Endothelial cell of umbilical vein (primary cell): ENCODE data around the gene ATP6V1D.

Experiments
- EZH2 ChIP-seq: IDR thresholded peaks from 2 replicates; pipeline ENCODE4 v1.6.1; 2012; ENCODE audit warnings: borderline replicate concordance, low read depth, mild to moderate bottlenecking, moderate library complexity, low read length, inconsistent platforms; ENCODE audit not compliant: severe bottlenecking
- FOS ChIP-seq: IDR thresholded peaks from 2 replicates; pipeline ENCODE4 v1.6.1; 2011; ENCODE audit warnings: mild to moderate bottlenecking, low read length, moderate library complexity, borderline replicate concordance; ENCODE audit not compliant: insufficient read depth
- GATA2 ChIP-seq: IDR thresholded peaks from 2 replicates; pipeline ENCODE4 v1.7.0; 2011; ENCODE audit warnings: low read depth, mild to moderate bottlenecking, moderate library complexity, mixed read lengths, low read length; ENCODE audit not compliant: insufficient read length, insufficient read depth
- MYC ChIP-seq: IDR thresholded peaks from one replicate; pipeline ENCODE4 v1.6.1; 2011; ENCODE audit warnings: mild to moderate bottlenecking, low read depth, low read length
- POLR2A ChIP-seq: IDR thresholded peaks from 2 replicates; pipeline ENCODE4 v1.6.1; 2012; ENCODE audit warnings: low read depth, mild to moderate bottlenecking, control low read depth, low read length
- POLR2AphosphoS5 ChIP-seq: IDR thresholded peaks from 2 replicates; pipeline ENCODE4 v1.6.1; 2012; ENCODE audit warnings: low read depth, mild to moderate bottlenecking, control low read depth, low read length, moderate library complexity; ENCODE audit not compliant: insufficient read depth
- TF ChIP-seq, protein P1 (sequence below), 2 donors: IDR thresholded peaks; 1 replicate in 1 of 2; 2 replicates in 1 of 2; pipeline ENCODE4 v1.5.1; 2011; ENCODE audit warnings: low read length in 2 of 2, mild to moderate bottlenecking in 2 of 2, moderate library complexity in 2 of 2, control low read depth in 1 of 2, inconsistent platforms in 1 of 2, low read depth in 1 of 2; ENCODE audit not compliant: insufficient read depth in 1 of 2; ENCODE audit errors: extremely low read depth in 1 of 2

DNA sequence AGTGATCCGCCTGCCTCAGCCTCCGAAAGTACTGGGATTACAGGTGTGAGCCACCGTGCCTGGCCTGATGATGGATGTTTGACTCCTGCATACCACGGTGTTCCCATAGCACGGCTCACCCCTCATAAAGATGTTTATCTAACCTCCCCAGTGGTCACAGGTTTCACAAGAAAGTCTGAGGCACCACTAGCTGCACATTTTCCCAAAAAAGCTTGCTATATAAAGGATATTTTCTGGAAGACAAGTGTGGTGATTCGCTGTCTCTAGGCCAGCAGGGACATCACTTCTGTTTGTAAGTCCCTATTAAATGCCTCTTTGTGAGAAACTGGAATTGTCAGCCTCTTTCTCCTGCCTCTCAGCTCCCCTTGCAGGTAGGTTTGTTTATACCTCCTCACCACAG, 34.1 kb upstream of the ATP6V1D start:
- TF ChIP-seq, protein P1, sequence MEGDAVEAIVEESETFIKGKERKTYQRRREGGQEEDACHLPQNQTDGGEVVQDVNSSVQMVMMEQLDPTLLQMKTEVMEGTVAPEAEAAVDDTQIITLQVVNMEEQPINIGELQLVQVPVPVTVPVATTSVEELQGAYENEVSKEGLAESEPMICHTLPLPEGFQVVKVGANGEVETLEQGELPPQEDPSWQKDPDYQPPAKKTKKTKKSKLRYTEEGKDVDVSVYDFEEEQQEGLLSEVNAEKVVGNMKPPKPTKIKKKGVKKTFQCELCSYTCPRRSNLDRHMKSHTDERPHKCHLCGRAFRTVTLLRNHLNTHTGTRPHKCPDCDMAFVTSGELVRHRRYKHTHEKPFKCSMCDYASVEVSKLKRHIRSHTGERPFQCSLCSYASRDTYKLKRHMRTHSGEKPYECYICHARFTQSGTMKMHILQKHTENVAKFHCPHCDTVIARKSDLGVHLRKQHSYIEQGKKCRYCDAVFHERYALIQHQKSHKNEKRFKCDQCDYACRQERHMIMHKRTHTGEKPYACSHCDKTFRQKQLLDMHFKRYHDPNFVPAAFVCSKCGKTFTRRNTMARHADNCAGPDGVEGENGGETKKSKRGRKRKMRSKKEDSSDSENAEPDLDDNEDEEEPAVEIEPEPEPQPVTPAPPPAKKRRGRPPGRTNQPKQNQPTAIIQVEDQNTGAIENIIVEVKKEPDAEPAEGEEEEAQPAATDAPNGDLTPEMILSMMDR (IDR thresholded peaks at IDR 0.05; ENCODE audit: extremely low read depth in 1 of 2, insufficient read depth in 1 of 2, low read depth in 1 of 2, low read length in 2 of 2), result no peak
- TF ChIP-seq POLR2A (no peak), EZH2 (no peak), FOS (no peak), POLR2AphosphoS5 (no peak), GATA2 (no peak), MYC (no peak)
